Measurements from ENCODE around the gene AKAIN1. TPM values are rescaled to one million over a fixed set of nuclear protein-coding genes. Genes with fewer than 3 reads are reported as not detected.

AKAIN1 gene
- total RNA-seq, 2 donors from 2014 or later, result not detected

GRCh38 chr18:5144629-5145028 lies 52.4 kb downstream of the AKAIN1 start:
- Mint-ChIP-seq H3K4me3 (no peak overlapping the region), H3K27me3 (ENCODE audit: insufficient read depth) (no peaks in the 10 kb centered on the region), H3K9me3 (no peaks in the 10 kb centered on the region), H3K4me1 (no peaks in the 10 kb centered on the region), H3K36me3 (ENCODE audit: low read depth) (no peaks in the 10 kb centered on the region), H3K27ac (no peak overlapping the region)
- Histone ChIP-seq H3K36me3 (ENCODE audit: control insufficient read depth, insufficient read depth, low read length) (no peaks in the 10 kb centered on the region), H3K27ac (ENCODE audit: low read depth, low read length) (no peak overlapping the region), H3K27me3 (ENCODE audit: control insufficient read depth, insufficient read depth, low read length, poor library complexity, severe bottlenecking) (no peaks in the 10 kb centered on the region), H3K9ac (ENCODE audit: extremely low read depth, low read length, poor library complexity, severe bottlenecking) (no peak overlapping the region), H3K4me1 (ENCODE audit: control insufficient read depth, insufficient read depth, low read length) (no peaks in the 10 kb centered on the region), H3K9me3 (ENCODE audit: control insufficient read depth, low read length) (no peaks in the 10 kb centered on the region), H3K4me3 (ENCODE audit: low read length) (no peak overlapping the region)
- DNase-seq, result no peak
- 82 to 100% methylated on average over 1 of the region's 1 CpG for WGBS, 2 experiments (ENCODE audit: insufficient coverage in 1 of 2, insufficient read length in 1 of 2)
- TF ChIP-seq CTCF (conservative IDR thresholded peaks at IDR 0.05), result no peak

- Histone ChIP-seq H3K4me3 (ENCODE audit: low read length) (no peak overlapping the region), H3K27ac (ENCODE audit: low read depth, low read length) (no peak overlapping the region), H3K27me3 (ENCODE audit: control insufficient read depth, insufficient read depth, low read length, poor library complexity, severe bottlenecking) (no peaks in the 10 kb centered on the region), H3K4me1 (ENCODE audit: control insufficient read depth, insufficient read depth, low read length) (no peaks in the 10 kb centered on the region), H3K36me3 (ENCODE audit: control insufficient read depth, insufficient read depth, low read length) (no peaks in the 10 kb centered on the region), H3K9ac (ENCODE audit: extremely low read depth, low read length, poor library complexity, severe bottlenecking) (no peak overlapping the region), H3K9me3 (ENCODE audit: control insufficient read depth, low read length) (no peaks in the 10 kb centered on the region)
- DNase-seq, result no peak
- no peak for TF ChIP-seq CTCF (conservative IDR thresholded peaks at IDR 0.05)
- no peak overlapping the region for H3K27ac Mint-ChIP-seq
- H3K9me3 Mint-ChIP-seq, result no peaks in the 10 kb centered on the region
- H3K27me3 Mint-ChIP-seq (ENCODE audit: insufficient read depth), result no peaks in the 10 kb centered on the region
- H3K36me3 Mint-ChIP-seq (ENCODE audit: low read depth), result no peaks in the 10 kb centered on the region
- no peaks in the 10 kb centered on the region for H3K4me1 Mint-ChIP-seq
- H3K4me3 Mint-ChIP-seq, result no peak overlapping the region
- WGBS, 2 experiments (ENCODE audit: insufficient coverage in 1 of 2, insufficient read length in 1 of 2), result 83 to 91% methylated on average over 2 of the region's 2 CpGs
Observed at GRCh38 chr18:5142859-5143258, 54.2 kb downstream of the AKAIN1 start.

GRCh38 chr18:5142131-5142530 lies 54.9 kb downstream of the AKAIN1 start:
- TF ChIP-seq CTCF (conservative IDR thresholded peaks at IDR 0.05), result no peak
- H3K27ac Mint-ChIP-seq, result no peak overlapping the region
- Histone ChIP-seq H3K9ac (ENCODE audit: extremely low read depth, low read length, poor library complexity, severe bottlenecking) (no peak overlapping the region), H3K27ac (ENCODE audit: low read depth, low read length) (no peak overlapping the region), H3K27me3 (ENCODE audit: control insufficient read depth, insufficient read depth, low read length, poor library complexity, severe bottlenecking) (no peaks in the 10 kb centered on the region), H3K4me3 (ENCODE audit: low read length) (no peak overlapping the region), H3K36me3 (ENCODE audit: control insufficient read depth, insufficient read depth, low read length) (no peaks in the 10 kb centered on the region), H3K9me3 (ENCODE audit: control insufficient read depth, low read length) (no peaks in the 10 kb centered on the region), H3K4me1 (ENCODE audit: control insufficient read depth, insufficient read depth, low read length) (no peaks in the 10 kb centered on the region)
- H3K4me1 Mint-ChIP-seq, result no peaks in the 10 kb centered on the region
- H3K4me3 Mint-ChIP-seq, result no peak overlapping the region
- no peaks in the 10 kb centered on the region for H3K27me3 Mint-ChIP-seq (ENCODE audit: insufficient read depth)
- no peaks in the 10 kb centered on the region for H3K36me3 Mint-ChIP-seq (ENCODE audit: low read depth)
- WGBS, 2 experiments (ENCODE audit: insufficient coverage in 1 of 2, insufficient read length in 1 of 2), result 82 to 86% methylated on average over 2 to 4 of the region's 4 CpGs
- no peak for DNase-seq
- H3K9me3 Mint-ChIP-seq, result no peaks in the 10 kb centered on the region
